HG03565 (cell line): Measurements from ENCODE around the gene SLC35F5.
A peak's percentile ranks its signal among the peaks of the same experiment; 100 is the strongest.
"Not testable (repeated sequence)": the region's sequence is repeated elsewhere in the genome, so short reads cannot be mapped to it uniquely, and the experiment has no call there.

Source experiments
- ATAC-seq: cut with Tn5 transposase; IDR thresholded peaks from one replicate; pipeline ENCODE4 v1.9.1; 2021; ENCODE audit warnings: mild to moderate bottlenecking, moderate library complexity; ENCODE audit not compliant: unreplicated experiment

SLC35F5 gene, protein sequence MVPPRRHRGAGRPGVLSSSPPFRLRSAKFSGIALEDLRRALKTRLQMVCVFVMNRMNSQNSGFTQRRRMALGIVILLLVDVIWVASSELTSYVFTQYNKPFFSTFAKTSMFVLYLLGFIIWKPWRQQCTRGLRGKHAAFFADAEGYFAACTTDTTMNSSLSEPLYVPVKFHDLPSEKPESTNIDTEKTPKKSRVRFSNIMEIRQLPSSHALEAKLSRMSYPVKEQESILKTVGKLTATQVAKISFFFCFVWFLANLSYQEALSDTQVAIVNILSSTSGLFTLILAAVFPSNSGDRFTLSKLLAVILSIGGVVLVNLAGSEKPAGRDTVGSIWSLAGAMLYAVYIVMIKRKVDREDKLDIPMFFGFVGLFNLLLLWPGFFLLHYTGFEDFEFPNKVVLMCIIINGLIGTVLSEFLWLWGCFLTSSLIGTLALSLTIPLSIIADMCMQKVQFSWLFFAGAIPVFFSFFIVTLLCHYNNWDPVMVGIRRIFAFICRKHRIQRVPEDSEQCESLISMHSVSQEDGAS

DNA sequence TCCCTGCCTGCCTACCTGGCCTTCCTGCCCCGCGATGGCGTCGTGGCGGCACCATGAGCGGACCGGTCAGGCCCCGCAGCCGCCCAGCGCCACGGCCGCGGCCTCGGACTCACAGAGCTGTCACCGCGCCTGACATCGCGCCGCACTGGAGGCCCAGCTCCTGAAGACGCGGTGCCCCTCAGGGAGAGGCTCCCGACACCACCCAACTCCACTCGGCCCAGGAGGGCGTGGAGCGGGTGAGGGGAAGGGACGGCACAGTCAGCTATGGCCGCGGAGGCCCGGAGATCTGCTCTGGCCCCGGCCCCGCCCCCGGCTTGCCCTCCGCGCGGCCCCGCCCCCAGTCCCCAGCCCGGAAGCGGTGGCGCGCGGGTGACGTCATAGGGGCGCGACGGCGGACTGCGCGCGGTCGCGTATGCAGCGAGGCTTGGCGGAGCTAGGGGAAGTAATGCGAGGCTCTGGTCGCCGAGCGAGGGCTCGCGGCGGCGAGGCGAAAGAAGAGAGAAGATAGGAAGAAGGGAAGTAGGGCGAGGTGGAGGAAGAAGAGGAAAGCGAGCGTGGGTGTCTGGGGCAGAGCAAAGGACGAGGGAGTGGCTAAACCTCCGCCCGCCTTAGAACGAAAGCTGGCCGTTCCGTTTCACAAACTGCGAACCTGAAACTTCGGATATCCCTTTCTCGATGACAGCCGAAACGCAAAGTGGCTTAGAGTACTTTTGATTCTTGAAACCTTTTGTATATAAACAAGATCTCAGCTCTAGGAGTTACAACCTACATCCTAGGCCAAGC is at the start of gene SLC35F5:
Gene SLC35F5, minus strand, starts transcription at position 288 of the 783 bp plus-strand sequence. Its CDS starts 233 bp downstream, at position 55.
- peak; percentile 79 for ATAC-seq

- ATAC-seq: no peak
Observed at GRCh38 chr2:113799375-113799774, 42.9 kb upstream of the SLC35F5 start.

DNA sequence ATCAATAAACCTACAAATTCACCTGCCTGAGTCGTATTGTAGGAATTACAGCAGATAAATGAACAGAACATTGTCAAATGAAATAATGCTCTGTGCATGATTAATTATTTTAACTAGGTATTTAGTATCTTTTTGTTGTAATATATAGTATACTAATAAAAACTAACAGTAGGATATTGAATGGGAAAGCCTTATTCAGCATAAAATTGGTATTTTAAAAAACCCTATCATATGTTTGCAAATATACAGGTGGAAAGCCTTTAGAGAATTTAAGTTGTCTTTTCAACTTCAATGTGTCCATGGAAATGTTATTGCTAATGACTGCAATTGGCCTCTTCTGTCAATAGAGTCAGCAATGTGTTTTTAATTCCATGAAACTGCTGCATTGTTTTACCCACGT is 40.8 kb upstream of the SLC35F5 start:
- ATAC-seq: no peak

DNA sequence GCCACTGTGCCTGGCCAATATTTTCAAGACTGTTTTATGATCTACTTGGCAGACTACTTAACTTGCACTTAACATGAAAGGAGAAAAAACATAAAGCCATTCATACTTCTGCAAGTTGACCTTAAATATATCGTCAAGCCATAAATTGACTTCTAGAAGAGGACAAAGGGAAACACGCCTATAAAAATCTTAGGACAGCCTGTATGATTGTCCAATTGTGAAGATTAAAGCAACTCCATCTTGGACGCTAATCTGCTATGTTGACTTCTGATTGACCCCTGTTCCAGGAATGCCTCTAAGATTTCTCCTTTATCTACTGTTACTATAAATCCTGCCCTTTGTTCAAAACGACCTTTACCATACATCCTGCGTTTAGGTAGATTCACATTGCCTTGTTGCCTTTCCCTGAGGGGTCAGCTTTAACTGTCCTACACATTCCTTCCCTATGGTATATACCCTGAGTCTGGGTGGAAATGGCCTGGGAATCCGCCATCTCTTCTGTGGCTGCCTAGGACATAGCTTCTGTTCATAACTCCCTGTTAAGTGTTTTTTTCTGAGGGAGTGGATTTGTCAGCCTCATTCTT is 40.2 kb upstream of the SLC35F5 start:
- ATAC-seq: no peak

DNA sequence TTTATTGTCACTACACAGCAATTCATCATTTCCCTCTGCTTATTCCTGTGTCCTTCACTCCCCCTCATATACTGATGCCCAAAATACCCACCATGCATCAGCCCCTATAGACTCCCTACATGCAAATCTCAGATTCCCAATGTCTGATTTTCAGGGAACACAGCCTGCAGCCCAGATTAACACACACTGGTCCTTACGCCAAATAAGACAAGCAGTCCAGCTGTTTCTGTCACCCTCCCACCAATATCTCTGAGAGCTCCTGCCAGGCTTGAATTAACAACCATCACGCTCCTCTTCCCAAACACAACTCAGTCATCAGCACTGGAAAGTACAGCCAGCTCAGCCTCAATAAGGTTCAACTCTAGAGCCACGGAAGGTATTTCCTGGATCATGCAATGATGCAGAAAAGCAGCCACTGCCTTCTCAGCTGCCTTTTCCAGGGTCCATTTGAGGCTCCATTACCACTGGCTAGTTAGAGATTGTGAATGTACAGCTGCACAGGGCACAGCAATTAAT is 39.0 kb upstream of the SLC35F5 start:
- no peak for ATAC-seq

GRCh38 chr2:113791697-113792590 is 35.5 kb upstream of the SLC35F5 start:
- ATAC-seq: peak; percentile 96

GRCh38 chr2:113784823-113785744 is 28.6 kb upstream of the SLC35F5 start:
- no peak for ATAC-seq

DNA sequence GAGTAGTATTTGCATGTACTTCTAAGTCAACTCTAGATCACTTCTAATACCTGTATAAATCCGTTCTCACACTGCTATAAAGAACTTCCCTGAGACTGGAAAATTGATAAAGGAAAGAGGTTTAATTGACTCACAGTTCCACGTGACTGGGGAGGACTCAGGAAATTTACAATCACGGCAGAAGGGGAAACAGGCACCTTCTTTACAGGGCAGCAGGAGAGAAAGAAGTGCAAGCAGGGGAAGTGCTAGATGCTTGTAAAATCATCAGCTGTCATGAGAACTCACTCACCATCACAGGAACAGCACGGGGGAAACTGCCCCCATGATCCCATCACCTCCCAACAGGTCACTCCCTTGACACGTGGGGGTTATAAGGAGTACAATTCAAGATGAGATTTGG is 24.0 kb upstream of the SLC35F5 start:
- ATAC-seq: no peak

DNA sequence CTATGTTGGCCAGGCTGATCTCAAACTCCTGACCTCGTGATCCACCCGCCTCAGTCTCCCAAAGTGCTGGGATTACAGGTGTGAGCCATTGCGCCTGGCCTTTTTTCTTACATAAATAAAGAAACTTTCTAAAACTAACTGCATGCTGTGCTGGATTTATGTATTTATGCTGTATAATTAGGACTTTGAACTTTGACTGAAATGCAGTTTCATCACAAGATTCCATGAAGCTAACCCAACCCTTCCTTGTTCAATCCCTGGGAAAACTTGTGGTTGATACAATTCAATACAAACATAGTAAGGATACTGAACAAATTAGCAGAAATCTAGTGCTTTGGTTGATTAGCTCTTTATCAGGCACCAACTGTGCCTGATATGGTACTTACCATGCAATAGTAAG is 20.9 kb upstream of the SLC35F5 start:
- no peak for ATAC-seq

- no peak for ATAC-seq
Observed at GRCh38 chr2:113776949-113777348, 20.5 kb upstream of the SLC35F5 start.

- not testable (repeated sequence) for ATAC-seq
Observed at GRCh38 chr2:113774616-113775015, 18.2 kb upstream of the SLC35F5 start.

GRCh38 chr2:113770929-113771328 is 14.5 kb upstream of the SLC35F5 start:
- ATAC-seq: no peak

DNA sequence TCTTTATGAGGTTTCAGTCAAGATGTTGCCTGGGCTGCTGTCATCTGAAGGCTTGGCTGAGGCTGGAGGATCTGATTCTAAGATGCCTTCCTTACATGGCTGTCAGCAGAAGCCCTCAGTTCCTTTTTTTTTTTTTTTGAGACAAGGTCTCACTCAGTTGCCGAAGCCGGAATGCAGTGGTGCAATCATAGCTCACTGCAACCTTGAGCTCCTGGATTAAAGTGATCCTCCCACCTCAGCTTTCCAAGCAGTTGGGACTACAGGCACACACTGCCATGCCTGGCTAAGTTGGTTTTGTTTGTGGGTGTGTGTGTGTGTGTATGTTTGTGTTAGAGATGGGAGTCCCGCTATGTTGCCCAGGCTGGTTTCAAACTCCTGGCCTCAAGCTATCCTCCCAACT is 13.1 kb upstream of the SLC35F5 start:
- ATAC-seq: no peak

- ATAC-seq: no peak
Observed at GRCh38 chr2:113768770-113769169, 12.3 kb upstream of the SLC35F5 start.

DNA sequence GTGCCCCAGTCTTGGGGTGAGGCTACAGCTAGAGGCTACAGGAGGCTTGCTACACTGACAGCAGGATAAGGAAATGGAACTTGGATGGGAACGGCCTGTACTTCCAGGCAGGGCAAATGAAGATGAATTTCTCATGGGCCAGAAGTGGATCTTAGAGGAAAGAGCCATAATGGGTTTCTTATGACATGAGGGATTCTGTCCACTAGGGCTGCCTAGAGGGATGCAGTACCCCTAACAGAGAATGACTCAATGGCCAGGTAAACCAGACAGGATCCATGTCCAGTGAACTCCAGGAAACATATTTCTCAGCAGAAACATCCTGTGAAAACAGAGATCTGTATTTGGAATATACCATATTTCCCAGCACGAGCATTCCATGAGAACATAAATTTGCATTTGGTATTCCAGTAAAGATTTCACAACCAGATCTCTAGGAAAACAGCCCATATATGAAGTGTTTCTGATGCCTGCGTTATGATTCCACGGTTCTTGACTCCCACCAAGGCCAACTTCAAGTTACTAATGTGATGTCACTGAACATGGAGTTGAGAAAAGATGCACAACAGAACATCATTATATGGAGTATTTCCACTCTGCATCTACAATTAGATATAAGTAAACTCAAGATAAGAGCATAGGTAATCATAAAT is 11.5 kb upstream of the SLC35F5 start:
- no peak for ATAC-seq

DNA sequence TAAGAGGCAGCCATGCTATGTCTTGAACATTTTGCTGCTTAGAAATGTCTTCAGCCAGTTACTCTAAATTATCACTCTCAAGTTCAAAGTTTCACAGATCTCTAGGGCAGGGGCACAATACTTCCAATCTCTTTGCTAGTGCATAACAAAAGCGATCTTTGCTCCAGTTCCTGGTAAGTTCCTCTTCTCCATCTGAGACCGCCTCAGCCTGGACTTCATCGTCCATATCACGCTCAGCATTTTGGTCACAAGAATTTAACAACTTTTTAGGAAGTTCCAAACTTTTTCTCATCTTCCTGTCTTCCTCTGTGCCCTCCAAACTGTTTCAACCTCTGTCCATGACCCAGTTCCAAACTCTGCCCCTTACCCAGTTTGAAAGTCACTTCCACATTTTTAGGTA is 8.8 kb upstream of the SLC35F5 start:
- ATAC-seq: no peak

- ATAC-seq: no peak
Observed at GRCh38 chr2:113762377-113763118, 6.1 kb upstream of the SLC35F5 start.

DNA sequence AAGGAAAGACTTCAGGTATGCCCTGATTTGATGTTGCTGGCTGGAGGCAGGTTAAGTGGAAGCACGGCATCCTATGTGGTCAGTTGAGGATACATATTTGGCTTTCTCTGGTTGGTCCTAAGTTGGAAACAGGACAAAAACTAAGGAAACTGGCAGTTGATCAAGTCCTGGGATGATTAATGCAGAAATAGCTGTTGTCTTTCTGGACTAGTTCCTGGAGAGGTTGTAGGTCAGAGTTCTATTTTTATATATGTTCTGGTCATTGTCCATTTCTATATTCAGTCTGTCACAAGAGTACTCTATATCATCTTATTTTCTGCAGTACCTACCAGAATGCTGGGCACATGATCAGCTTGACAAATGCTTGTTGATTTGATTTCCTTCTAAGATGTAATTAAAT is 4.0 kb upstream of the SLC35F5 start:
- no peak for ATAC-seq
